Vagina (tissue), 2 donors: ENCODE data around the gene PTPN14.

Experiments
- CTCF ChIP-seq, 3 experiments: fragments of 450-650 bp in 2 of 3; fragments of 200-600 bp in 1 of 3; sonication (generic) in 1 of 3; IDR thresholded peaks; one replicate each; pipeline ENCODE4 v1.5.1; 2017 to 2019; ENCODE audit warnings: antibody characterized with exemption in 3 of 3, mild to moderate bottlenecking in 2 of 3, moderate library complexity in 2 of 3
- POLR2A ChIP-seq, 2 donors: fragments of 450-650 bp; IDR thresholded peaks; one replicate each; pipeline ENCODE4 v1.6.1; 2017; ENCODE audit warnings: antibody characterized with exemption in 2 of 2, mild to moderate bottlenecking in 2 of 2, moderate library complexity in 2 of 2
- POLR2AphosphoS5 ChIP-seq, 2 donors: sonication (generic); formaldehyde crosslinking; IDR thresholded peaks; one replicate each; pipeline ENCODE4 v1.9.0; 2017; ENCODE audit warnings: antibody characterized with exemption in 2 of 2, mild to moderate bottlenecking in 2 of 2, low read depth in 1 of 2; ENCODE audit not compliant: insufficient read depth in 1 of 2

GRCh38 chr1:214513394-214513793, 38.0 kb downstream of the PTPN14 start:
- no peak for TF ChIP-seq CTCF (IDR thresholded peaks at IDR 0.05)
- TF ChIP-seq POLR2AphosphoS5 (IDR thresholded peaks at IDR 0.05; ENCODE audit: insufficient read depth in 1 of 2, low read depth in 1 of 2) = no peak
- no peak for TF ChIP-seq POLR2A (IDR thresholded peaks at IDR 0.05)
